ENCODE data around the gene SIX1.

GRCh38 chr14:60632777-60633176, 16.5 kb downstream of the SIX1 start:
- no peak for TF ChIP-seq CTCF (conservative IDR thresholded peaks at IDR 0.05 in 1 of 2, IDR thresholded peaks at IDR 0.05 in 1 of 2; ENCODE audit: extremely low read depth in 1 of 2, insufficient read depth in 1 of 2, low read depth in 1 of 2, low read length in 2 of 2)
- TF ChIP-seq EZH2 (IDR thresholded peaks at IDR 0.05; ENCODE audit: borderline replicate concordance, low read length), result no peak

Data from mammary epithelial cell (primary cell).